H1 (cell line): ENCODE measurements around the gene SLC30A3. TPM values are rescaled to one million over a fixed set of nuclear protein-coding genes. Genes with fewer than 3 reads are reported as not detected.

Experiments
- CTCF ChIA-PET: fragments of 300-600 bp; sonication (Branson Sonifier 250); formaldehyde crosslinking; loops from one replicate; lab custom pipeline; 2021; ENCODE audit not compliant: partially characterized antibody; lab: Charles Lee
- POLR2A ChIA-PET: fragments of 300-600 bp; sonication (Branson Sonifier 250); formaldehyde crosslinking; loops from one replicate; lab custom pipeline; 2021; ENCODE audit warnings: inconsistent platforms; ENCODE audit not compliant: partially characterized antibody; lab: Charles Lee
- DNase-seq, 2 experiments: peaks; one replicate each; pipeline versions ENCODE4 v3.0.0 to v3.0.0-alpha.2; 2010 to 2022; ENCODE audit warnings: low spot score in 2 of 2, low read depth in 1 of 2, mixed read lengths in 1 of 2
- FAIRE-seq: peaks from 2 replicates; lab custom pipeline; 2011; peaks lifted over from hg19 to GRCh38; lab: Jason Lieb, UNC
- H2AFZ ChIP-seq: 2 replicates; pipeline ENCODE4 v1.8.1; 2012; ENCODE audit warnings: low read length, inconsistent platforms
- H2AK5ac ChIP-seq: 2 replicates; pipeline ENCODE4 v1.6.1; 2013; ENCODE audit warnings: low read depth, low read length
- H2BK120ac ChIP-seq: replicated peaks from 2 replicates; pipeline ENCODE3; 2013; ENCODE audit warnings: low read depth, low read length, inconsistent platforms
- H2BK12ac ChIP-seq: 2 replicates; pipeline ENCODE4 v1.6.1; 2013; ENCODE audit warnings: low read depth, low read length
- H2BK15ac ChIP-seq: 2 replicates; pipeline ENCODE4 v1.6.1; 2013; ENCODE audit warnings: low read length
- H2BK20ac ChIP-seq: 2 replicates; pipeline ENCODE4 v1.6.1; 2013; ENCODE audit warnings: low read length
- H2BK5ac ChIP-seq: 2 replicates; pipeline ENCODE4 v1.6.1; 2013; ENCODE audit warnings: low read depth, low read length
- H3K14ac ChIP-seq: 2 replicates; pipeline ENCODE4 v1.6.1; 2013; ENCODE audit warnings: inconsistent platforms; ENCODE audit not compliant: insufficient read length
- H3K18ac ChIP-seq: 2 replicates; pipeline ENCODE4 v1.6.1; 2013; ENCODE audit warnings: low read length; ENCODE audit errors: extremely low read depth
- H3K23ac ChIP-seq: 2 replicates; pipeline ENCODE4 v1.6.1; 2013; ENCODE audit warnings: inconsistent platforms; ENCODE audit not compliant: insufficient read length
- H3K23me2 ChIP-seq: 2 replicates; pipeline ENCODE4 v1.6.1; 2013; ENCODE audit warnings: low read depth, low read length
- H3K27ac ChIP-seq: 2 replicates; pipeline ENCODE4 v1.6.1; 2011; ENCODE audit warnings: low read depth, low read length, inconsistent platforms
- H3K27me3 ChIP-seq, 4 experiments: replicated peaks in 1 of 4; 1 replicate in 1 of 4; 2 replicates in 3 of 4; pipeline versions ENCODE4 v1.6.1 to v1.8.1; 2011 to 2013; ENCODE audit warnings: low read length in 3 of 4, mild to moderate bottlenecking in 3 of 4, inconsistent platforms in 2 of 4, mixed read lengths in 2 of 4, moderate library complexity in 1 of 4; ENCODE audit not compliant: control insufficient read depth in 3 of 4, insufficient read depth in 3 of 4; ENCODE audit errors: extremely low read depth in 1 of 4
- H3K36me3 ChIP-seq, 4 experiments: 2 replicates each; pipeline versions ENCODE4 v1.6.1 to v1.8.1; 2011 to 2013; ENCODE audit warnings: mild to moderate bottlenecking in 4 of 4, low read length in 3 of 4, moderate library complexity in 2 of 4, control low read depth in 1 of 4, inconsistent platforms in 1 of 4; ENCODE audit not compliant: insufficient read depth in 4 of 4, control insufficient read depth in 2 of 4
- H3K4ac ChIP-seq: replicated peaks from 2 replicates; pipeline ENCODE3; 2013; ENCODE audit warnings: low read length, low read depth, mixed read lengths, inconsistent platforms; ENCODE audit not compliant: insufficient read length
- H3K4me1 ChIP-seq, 4 experiments: replicated peaks in 1 of 4; 1 replicate in 1 of 4; 2 replicates in 3 of 4; pipeline versions ENCODE4 v1.6.1 to v1.8.1; 2011 to 2013; ENCODE audit warnings: low read length in 3 of 4, inconsistent platforms in 2 of 4, mixed read lengths in 1 of 4; ENCODE audit not compliant: insufficient read depth in 4 of 4, control insufficient read depth in 3 of 4
- H3K4me2 ChIP-seq, 2 experiments: 2 replicates each; pipeline versions ENCODE4 v1.6.1 to v1.8.1; 2011 to 2013; ENCODE audit warnings: low read depth in 2 of 2, low read length in 2 of 2, control low read depth in 1 of 2, inconsistent platforms in 1 of 2, mild to moderate bottlenecking in 1 of 2; ENCODE audit not compliant: insufficient read depth in 1 of 2
- H3K4me3 ChIP-seq, 4 experiments: fragments of 200-600, 300-600 bp in 1 of 4; sonication (generic), shearing (Covaris generic), sonication (Bioruptor Twin) in 1 of 4; 2 replicates each; pipeline versions ENCODE4 v1.5.1 to v1.8.1; 2011 to 2016; ENCODE audit warnings: low read length in 4 of 4, low read depth in 3 of 4, control low read depth in 2 of 4, inconsistent platforms in 2 of 4, mild to moderate bottlenecking in 2 of 4, mixed read lengths in 1 of 4, moderate library complexity in 1 of 4; ENCODE audit not compliant: insufficient read depth in 2 of 4; ENCODE audit errors: extremely low read depth in 1 of 4
- H3K56ac ChIP-seq: replicated peaks from 2 replicates; pipeline ENCODE3; 2013; ENCODE audit warnings: low read depth, mild to moderate bottlenecking, mixed read lengths, low read length, inconsistent platforms; ENCODE audit not compliant: insufficient read length
- H3K79me1 ChIP-seq: 2 replicates; pipeline ENCODE4 v1.6.1; 2013; ENCODE audit warnings: low read depth, low read length, control low read depth
- H3K79me2 ChIP-seq, 2 experiments: 2 replicates each; pipeline versions ENCODE4 v1.6.1 to v1.8.1; 2012 to 2013; ENCODE audit warnings: low read length in 2 of 2, mild to moderate bottlenecking in 2 of 2, inconsistent platforms in 1 of 2; ENCODE audit not compliant: insufficient read depth in 2 of 2, control insufficient read depth in 1 of 2
- H3K9ac ChIP-seq, 4 experiments: replicated peaks in 1 of 4; 1 replicate in 1 of 4; 2 replicates in 3 of 4; pipeline versions ENCODE4 v1.6.1 to v1.8.1; 2011 to 2013; ENCODE audit warnings: low read depth in 3 of 4, low read length in 3 of 4, control low read depth in 2 of 4, mild to moderate bottlenecking in 2 of 4, moderate library complexity in 2 of 4, inconsistent platforms in 1 of 4; ENCODE audit errors: extremely low read depth in 1 of 4
- H3K9me3 ChIP-seq, 2 experiments: 2 replicates each; pipeline versions ENCODE4 v1.6.1 to v1.8.1; 2012 to 2013; ENCODE audit warnings: mild to moderate bottlenecking in 2 of 2, moderate library complexity in 2 of 2, control low read depth in 1 of 2, inconsistent platforms in 1 of 2, low read depth in 1 of 2, low read length in 1 of 2, mixed read lengths in 1 of 2; ENCODE audit not compliant: insufficient read depth in 2 of 2
- H4K20me1 ChIP-seq, 2 experiments: replicated peaks in 1 of 2; 2 replicates each; pipeline versions ENCODE3 to v1.8.1; 2011 to 2013; ENCODE audit warnings: inconsistent platforms in 2 of 2, low read length in 2 of 2, mild to moderate bottlenecking in 1 of 2; ENCODE audit not compliant: insufficient read depth in 2 of 2, control insufficient read depth in 1 of 2
- H4K5ac ChIP-seq: 2 replicates; pipeline ENCODE4 v1.6.1; 2013; ENCODE audit warnings: low read length, low read depth, mixed read lengths, inconsistent platforms; ENCODE audit not compliant: insufficient read length
- H4K8ac ChIP-seq: 2 replicates; pipeline ENCODE4 v1.8.0; 2013; ENCODE audit warnings: mild to moderate bottlenecking, moderate library complexity, low read length, inconsistent platforms; ENCODE audit not compliant: insufficient read depth; ENCODE audit errors: extremely low read depth
- H4K91ac ChIP-seq: replicated peaks from 2 replicates; pipeline ENCODE3; 2013; ENCODE audit warnings: low read length, mixed read lengths, inconsistent platforms; ENCODE audit not compliant: insufficient read length
- POU5F1 ChIP-seq: IDR thresholded peaks from 2 replicates; pipeline ENCODE4 v1.6.1; 2011; ENCODE audit warnings: low read depth, mild to moderate bottlenecking, low read length, moderate library complexity
- RFX5 ChIP-seq: IDR thresholded peaks from 2 replicates; pipeline ENCODE4 v1.6.1; 2011; ENCODE audit warnings: low read depth, low read length, improper control_type of control experiment, borderline replicate concordance
- SIN3A ChIP-seq, 2 experiments: IDR thresholded peaks in 1 of 2; conservative IDR thresholded peaks in 1 of 2; 2 replicates each; pipeline ENCODE4 v1.6.1; 2011 to 2012; ENCODE audit warnings: low read length in 2 of 2, improper control_type of control experiment in 1 of 2, low read depth in 1 of 2, mild to moderate bottlenecking in 1 of 2
- SUZ12 ChIP-seq: fragments of 200-600 bp; sonication (generic); IDR thresholded peaks from 2 replicates; pipeline ENCODE4 v1.6.1; 2012; ENCODE audit warnings: mild to moderate bottlenecking, inconsistent platforms, low read length, moderate library complexity, mixed read lengths
- WGBS, 2 experiments: shearing (Covaris generic) in 1 of 2; methylation state at CpG; one replicate each; pipeline versions ENCODE4 v1.1.6 to v1.1.7; 2013 to 2015; ENCODE audit warnings: low lambda C conversion rate in 2 of 2, mixed read lengths in 2 of 2, inconsistent platforms in 1 of 2, low coverage in 1 of 2, missing lambda C conversion rate in 1 of 2; ENCODE audit not compliant: insufficient replicate concordance in 2 of 2, insufficient coverage in 1 of 2, insufficient read length in 1 of 2; ENCODE audit errors: extremely low coverage in 1 of 2, missing lambda C conversion rate in 1 of 2; 5-methylcytosine and 5-hydroxymethylcytosine counted together
- polyA plus RNA-seq, 7 experiments: library from polyadenylated mRNA; depleted of rRNA in 3 of 7; stranded (reverse) in 5 of 7; unstranded in 2 of 7; fragments of >200 nt in 5 of 7; fragments of 200-250 nt in 2 of 7; gene quantifications; 1 replicate in 5 of 7; 2 replicates in 1 of 7; 4 replicates in 1 of 7; pipeline versions ENCODE4 v1.2.1 to v1.2.3, GENCODE V29; 2011 to 2013; ENCODE audit warnings: missing spikeins in 2 of 7, mixed read lengths in 2 of 7
- total RNA-seq: library from RNA; stranded (reverse); fragmentation: NEBNext Ultra II Directional; extraction: Animal tissue kit (Norgen Biotek cat#: 25700); gene quantifications from 2 replicates; pipeline ENCODE4 v1.2.1, GENCODE V29; 2021

Gene SLC30A3
- total and polyA plus RNA-seq, 2 of the 8 experiments (the other 6 are each of a cell fraction or from before 2014, with no cell fraction given): 15.2 to 30.7 TPM

DNA sequence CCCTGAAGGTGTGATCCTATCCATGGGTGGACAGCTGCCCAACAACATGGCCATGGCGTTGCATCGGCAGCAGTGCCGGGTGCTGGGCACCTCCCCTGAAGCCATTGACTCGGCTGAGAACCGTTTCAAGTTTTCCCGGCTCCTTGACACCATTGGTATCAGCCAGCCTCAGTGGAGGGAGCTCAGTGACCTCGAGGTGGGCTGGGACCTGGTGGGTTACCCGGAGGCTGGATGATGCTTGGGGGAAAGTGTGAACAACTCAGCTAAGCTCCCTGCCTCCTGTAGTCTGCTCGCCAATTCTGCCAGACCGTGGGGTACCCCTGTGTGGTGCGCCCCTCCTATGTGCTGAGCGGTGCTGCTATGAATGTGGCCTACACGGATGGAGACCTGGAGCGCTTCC, 29.5 kb downstream of the SLC30A3 start:
- no peak overlapping the region for H3K56ac ChIP-seq

More for the DNA sequence above, 29.5 kb downstream of the SLC30A3 start:
- Histone ChIP-seq H3K79me1 (no peaks in the 10 kb centered on the region), H3K14ac (no peak overlapping the region), H3K27me3 (no peaks in the 10 kb centered on the region), H2BK5ac (no peak overlapping the region), H2BK15ac (no peak overlapping the region), H3K9me3 (no peaks in the 10 kb centered on the region), H3K23ac (no peak overlapping the region), H3K23me2 (no peaks in the 10 kb centered on the region), H3K36me3 (peaks cover 61 to 89% (median 79%) of the 10 kb centered on the region in 4 experiments), H3K18ac (no peak overlapping the region), H4K91ac (no peak overlapping the region), H2AK5ac (no peak overlapping the region), H3K4ac (no peak overlapping the region), H2AFZ (no peak overlapping the region), H3K27ac (no peak overlapping the region), H3K9ac (no peak overlapping the region), H4K20me1 (peaks cover 2 to 12% of the 10 kb centered on the region in 2 experiments), H2BK20ac (no peak overlapping the region), H4K5ac (no peak overlapping the region), H3K79me2 (no peaks in the 10 kb centered on the region), H3K4me2 (no peak overlapping the region), H2BK120ac (no peak overlapping the region), H3K4me3 (no peak overlapping the region), H3K4me1 (no peaks in the 10 kb centered on the region), H2BK12ac (no peak overlapping the region), H4K8ac (no peak overlapping the region; the same call in 1 of the 2 replicates)
- FAIRE-seq: no peak
- WGBS, 2 experiments: 93% methylated on average over 14 of the region's 14 CpGs; no CpG with 5 or more reads in 1 of the 2 experiments
- DNase-seq: no peak
- TF ChIP-seq POU5F1 (no peak), SIN3A (conservative IDR thresholded peaks at IDR 0.05 in 1 of 2, IDR thresholded peaks at IDR 0.05 in 1 of 2; ENCODE audit: low read depth in 1 of 2, low read length in 2 of 2) (no peak), SUZ12 (no peak), RFX5 (no peak)
- ChIA-PET CTCF (interaction anchor here (0.6 to 6.9 kb wide), 11 partner anchors 10 to 134 kb away, joined by 3 to 55 read pairs (median 4); partner anchors contain the start of gene TRIM54), POLR2A (interaction anchor here (0.6 to 32.6 kb wide), 9 partner anchors 5 to 136 kb away, joined by 3 to 835 read pairs (median 3); partner anchors contain the start of genes CAD, MPV17 and TRIM54)
